OCI-LY7 (cell line): ENCODE data around the gene MAGED2. TPM values are rescaled to one million over a fixed set of nuclear protein-coding genes. Genes with fewer than 3 reads are reported as not detected.
"Not testable (repeated sequence)": the region's sequence is repeated elsewhere in the genome, so short reads cannot be mapped to it uniquely, and the experiment has no call there.

Experiments used
- BruUV-seq: library from RNA; stranded (reverse); fragments of 400-500 nt; replicated peaks from 2 replicates; lab custom pipeline; 2021; lab: Mats Ljungman, UMichigan
- CTCF ChIA-PET: fragments of 300-600 bp; sonication (Branson Sonifier 250); formaldehyde crosslinking; loops from one replicate; lab custom pipeline; 2022; ENCODE audit warnings: antibody characterized with exemption; ENCODE audit not compliant: unreplicated experiment; lab: Charles Lee
- POLR2A ChIA-PET: fragments of 300-600 bp; sonication (Branson Sonifier 250); formaldehyde crosslinking; loops from one replicate; lab custom pipeline; 2022; ENCODE audit warnings: antibody characterized with exemption; lab: Charles Lee
- DNase-seq: peaks from one replicate; pipeline ENCODE4 v3.0.0-alpha.2; 2015; ENCODE audit warnings: low spot score
- H2AFZ ChIP-seq: fragments of 200-600 bp; sonication (generic), shearing (Covaris generic); 2 replicates; pipeline ENCODE4 v1.6.1; 2014; ENCODE audit warnings: mild to moderate bottlenecking, antibody characterized with exemption, low read length, moderate library complexity
- H3K27ac ChIP-seq: fragments of 200-600 bp; sonication (generic); 2 replicates; pipeline ENCODE4 v1.5.1; 2014; ENCODE audit warnings: mixed run types, low read depth, mild to moderate bottlenecking, moderate library complexity, low read length, inconsistent platforms; ENCODE audit not compliant: poor library complexity, severe bottlenecking
- H3K36me3 ChIP-seq: fragments of 200-600 bp; sonication (generic); 2 replicates; pipeline ENCODE4 v1.6.1; 2014; ENCODE audit warnings: mild to moderate bottlenecking, antibody characterized with exemption, low read length, moderate library complexity, mixed read lengths; ENCODE audit not compliant: insufficient read depth
- H3K4me1 ChIP-seq: fragments of 200-600 bp; sonication (generic); 2 replicates; pipeline ENCODE4 v1.5.1; 2014; ENCODE audit warnings: mild to moderate bottlenecking, low read length; ENCODE audit not compliant: insufficient read depth, poor library complexity, severe bottlenecking
- H3K4me2 ChIP-seq: fragments of 200-600 bp; sonication (generic); 2 replicates; pipeline ENCODE4 v1.6.1; 2014; ENCODE audit warnings: mild to moderate bottlenecking, low read length
- H3K4me3 ChIP-seq: fragments of 200-600 bp; sonication (generic); 2 replicates; pipeline ENCODE4 v1.5.1; 2014; ENCODE audit warnings: mild to moderate bottlenecking, low read depth, low read length; ENCODE audit not compliant: poor library complexity, severe bottlenecking
- H3K79me2 ChIP-seq: fragments of 200-600 bp; sonication (generic); 2 replicates; pipeline ENCODE4 v1.6.1; 2016; ENCODE audit warnings: low read depth, mild to moderate bottlenecking, low read length, moderate library complexity, mixed read lengths; ENCODE audit not compliant: insufficient read depth
- H3K9me2 ChIP-seq: fragments of 200-600 bp; sonication (generic); 2 replicates; pipeline ENCODE4 v1.6.1; 2016; ENCODE audit warnings: mild to moderate bottlenecking, low read length, mixed read lengths; ENCODE audit not compliant: insufficient read depth
- H3K9me3 ChIP-seq: fragments of 200-600 bp; sonication (generic); 2 replicates; pipeline ENCODE4 v1.6.1; 2014; ENCODE audit warnings: mild to moderate bottlenecking, mixed run types, low read length, mixed read lengths
- H4K20me1 ChIP-seq: fragments of 200-600 bp; sonication (generic); 2 replicates; pipeline ENCODE4 v1.6.1; 2014; ENCODE audit warnings: mild to moderate bottlenecking, antibody characterized with exemption, low read length, moderate library complexity, mixed read lengths; ENCODE audit not compliant: insufficient read depth
- EZH2phosphoT487 ChIP-seq: fragments of 200-600 bp; sonication (generic); IDR thresholded peaks from 2 replicates; pipeline ENCODE4 v1.6.1; 2018; ENCODE audit warnings: low read depth, borderline replicate concordance, mild to moderate bottlenecking, mixed run types, antibody characterized with exemption, low read length, moderate library complexity, mixed read lengths
- intact Hi-C: fragments of 100-400 bp; cut with micrococcal nuclease; formaldehyde crosslinking; loops from one replicate; pipeline ENCODE4 v1.10.0; 2022; ENCODE audit not compliant: unreplicated experiment
- total RNA-seq, 2 experiments: library from RNA; depleted of rRNA in 1 of 2; stranded (reverse); fragments of >200 nt in 1 of 2; shearing (Covaris generic) in 1 of 2; gene quantifications; 2 replicates each; pipeline ENCODE4 v1.2.3, GENCODE V29; 2014 to 2022
- TF ChIP-seq, protein P1 (sequence below): fragments of 200-600 bp; sonication (generic); conservative IDR thresholded peaks from 2 replicates; pipeline ENCODE4 v1.5.1; 2014; ENCODE audit warnings: mild to moderate bottlenecking, antibody characterized with exemption, low read length, moderate library complexity, mixed read lengths

The MAGED2 gene
- total RNA-seq, 2 experiments from 2014 or later = 27.1 to 48.3 TPM

DNA sequence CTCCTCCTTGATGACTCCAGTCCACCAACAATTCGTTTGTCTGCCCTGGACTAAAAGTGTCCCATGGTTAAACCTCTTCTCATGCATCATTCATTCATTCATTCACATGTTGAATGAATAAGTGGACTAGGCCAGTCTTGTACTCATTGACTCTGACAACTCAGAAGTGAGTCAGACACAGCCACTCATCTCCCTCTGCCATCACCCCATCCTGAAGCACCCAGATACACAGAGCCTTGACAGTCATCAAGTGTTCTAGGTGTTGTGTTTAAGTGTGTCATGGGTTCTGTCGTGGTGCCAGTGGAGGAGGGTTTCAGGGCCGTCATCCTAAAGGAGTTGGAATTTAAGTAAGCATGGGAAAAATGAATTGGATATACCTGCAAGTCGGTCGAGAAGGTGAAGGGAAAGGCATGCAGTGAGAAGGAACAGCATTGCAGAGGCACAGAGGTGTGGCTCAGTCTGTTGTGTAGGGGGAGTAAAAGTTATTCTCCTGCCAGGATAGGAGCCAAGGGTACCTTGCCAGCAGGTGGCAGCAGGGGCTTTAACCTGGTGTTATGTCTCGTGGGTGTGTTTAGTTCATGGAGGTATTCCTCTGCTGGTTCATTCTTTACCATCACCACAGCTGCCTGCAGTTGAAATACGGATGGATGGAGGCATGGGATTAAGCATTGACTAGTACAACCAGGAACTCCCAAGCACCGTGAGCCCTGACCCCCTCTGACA is 18.3 kb downstream of the MAGED2 start:
- H3K4me1 ChIP-seq = no peaks in the 10 kb centered on the region
- no peaks in the 10 kb centered on the region for H3K79me2 ChIP-seq
- no peak overlapping the region for H3K27ac ChIP-seq
- ChIA-PET CTCF (no interaction called here), POLR2A (no interaction called here)
- intact Hi-C loops = no loop called here
- no peaks in the 10 kb centered on the region for H3K9me2 ChIP-seq
- H3K9me3 ChIP-seq = no peaks in the 10 kb centered on the region
- H3K36me3 ChIP-seq = no peaks in the 10 kb centered on the region
- H3K4me2 ChIP-seq = no peak overlapping the region
- no peak overlapping the region for H2AFZ ChIP-seq
- BruUV-seq = no TSS peak
- no peaks in the 10 kb centered on the region for H4K20me1 ChIP-seq
- no peak overlapping the region for H3K4me3 ChIP-seq
- peak; percentile 12 for DNase-seq
- no peak for TF ChIP-seq EZH2phosphoT487
- TF ChIP-seq, protein P1, sequence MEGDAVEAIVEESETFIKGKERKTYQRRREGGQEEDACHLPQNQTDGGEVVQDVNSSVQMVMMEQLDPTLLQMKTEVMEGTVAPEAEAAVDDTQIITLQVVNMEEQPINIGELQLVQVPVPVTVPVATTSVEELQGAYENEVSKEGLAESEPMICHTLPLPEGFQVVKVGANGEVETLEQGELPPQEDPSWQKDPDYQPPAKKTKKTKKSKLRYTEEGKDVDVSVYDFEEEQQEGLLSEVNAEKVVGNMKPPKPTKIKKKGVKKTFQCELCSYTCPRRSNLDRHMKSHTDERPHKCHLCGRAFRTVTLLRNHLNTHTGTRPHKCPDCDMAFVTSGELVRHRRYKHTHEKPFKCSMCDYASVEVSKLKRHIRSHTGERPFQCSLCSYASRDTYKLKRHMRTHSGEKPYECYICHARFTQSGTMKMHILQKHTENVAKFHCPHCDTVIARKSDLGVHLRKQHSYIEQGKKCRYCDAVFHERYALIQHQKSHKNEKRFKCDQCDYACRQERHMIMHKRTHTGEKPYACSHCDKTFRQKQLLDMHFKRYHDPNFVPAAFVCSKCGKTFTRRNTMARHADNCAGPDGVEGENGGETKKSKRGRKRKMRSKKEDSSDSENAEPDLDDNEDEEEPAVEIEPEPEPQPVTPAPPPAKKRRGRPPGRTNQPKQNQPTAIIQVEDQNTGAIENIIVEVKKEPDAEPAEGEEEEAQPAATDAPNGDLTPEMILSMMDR = peak; percentile 44; the same call in 1 of the 2 replicates

DNA sequence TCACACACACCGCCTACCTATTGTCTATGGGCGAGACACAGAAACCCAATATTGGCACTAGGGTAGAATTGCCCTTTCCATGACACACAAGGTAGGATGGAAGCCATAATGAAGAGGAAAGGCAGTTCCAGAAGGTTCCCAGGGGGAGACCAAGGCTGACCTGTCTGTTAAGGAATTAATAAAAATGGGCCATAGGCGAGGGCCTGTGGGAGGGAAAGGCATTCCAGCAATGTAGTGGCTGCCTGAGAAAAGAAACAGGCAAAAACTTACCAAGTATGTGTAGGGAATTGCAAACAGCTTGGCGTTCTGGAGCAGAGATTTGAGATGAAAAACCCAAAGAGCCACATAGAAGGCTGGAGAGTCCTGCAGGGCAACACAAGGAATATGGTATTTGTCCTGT is 19.1 kb downstream of the MAGED2 start:
- H3K9me2 ChIP-seq = no peaks in the 10 kb centered on the region
- no peak overlapping the region for H3K27ac ChIP-seq
- H3K79me2 ChIP-seq = no peaks in the 10 kb centered on the region
- DNase-seq = no peak
- no peak overlapping the region for H3K4me2 ChIP-seq
- intact Hi-C loops = no loop called here
- no peaks in the 10 kb centered on the region for H3K36me3 ChIP-seq
- H3K4me3 ChIP-seq = no peak overlapping the region
- BruUV-seq = no TSS peak
- H3K9me3 ChIP-seq = no peaks in the 10 kb centered on the region
- POLR2A ChIA-PET = no interaction called here
- CTCF ChIA-PET = no interaction called here
- no peak for TF ChIP-seq EZH2phosphoT487
- TF ChIP-seq, protein P1 = no peak
- H3K4me1 ChIP-seq = no peaks in the 10 kb centered on the region
- H2AFZ ChIP-seq = no peak overlapping the region
- no peaks in the 10 kb centered on the region for H4K20me1 ChIP-seq

DNA sequence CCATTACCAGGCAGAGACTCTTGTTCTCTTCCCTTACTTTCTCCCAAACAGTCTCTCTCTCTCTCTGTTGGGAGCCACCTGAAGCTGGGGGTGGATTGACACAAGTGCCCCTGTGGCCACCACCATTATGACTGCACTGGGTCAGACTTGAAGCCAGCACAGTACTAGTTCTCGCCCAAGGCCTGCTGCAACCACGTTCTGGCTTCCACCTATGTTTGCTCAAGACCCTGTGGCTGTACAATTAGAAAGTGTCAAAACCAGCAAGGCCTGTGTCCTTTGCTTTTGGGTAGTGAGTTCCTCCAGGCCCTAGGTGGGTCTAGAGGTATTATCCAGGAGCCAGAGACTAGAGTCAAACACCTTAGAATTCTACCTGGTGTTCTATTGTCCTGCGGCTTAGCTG is 31.0 kb downstream of the MAGED2 start:
- Histone ChIP-seq H3K4me1 (no peaks in the 10 kb centered on the region), H3K36me3 (no peaks in the 10 kb centered on the region), H3K9me3 (no peaks in the 10 kb centered on the region), H3K9me2 (no peaks in the 10 kb centered on the region), H3K27ac (no peak overlapping the region), H3K79me2 (no peaks in the 10 kb centered on the region), H3K4me3 (no peak overlapping the region), H4K20me1 (no peaks in the 10 kb centered on the region), H2AFZ (no peak overlapping the region), H3K4me2 (no peak overlapping the region)
- no peak for DNase-seq
- TF ChIP-seq, protein P1 = no peak
- TF ChIP-seq EZH2phosphoT487 = no peak
- POLR2A ChIA-PET = no interaction called here
- intact Hi-C loops = no loop called here
- CTCF ChIA-PET = no interaction called here
- BruUV-seq = no TSS peak

DNA sequence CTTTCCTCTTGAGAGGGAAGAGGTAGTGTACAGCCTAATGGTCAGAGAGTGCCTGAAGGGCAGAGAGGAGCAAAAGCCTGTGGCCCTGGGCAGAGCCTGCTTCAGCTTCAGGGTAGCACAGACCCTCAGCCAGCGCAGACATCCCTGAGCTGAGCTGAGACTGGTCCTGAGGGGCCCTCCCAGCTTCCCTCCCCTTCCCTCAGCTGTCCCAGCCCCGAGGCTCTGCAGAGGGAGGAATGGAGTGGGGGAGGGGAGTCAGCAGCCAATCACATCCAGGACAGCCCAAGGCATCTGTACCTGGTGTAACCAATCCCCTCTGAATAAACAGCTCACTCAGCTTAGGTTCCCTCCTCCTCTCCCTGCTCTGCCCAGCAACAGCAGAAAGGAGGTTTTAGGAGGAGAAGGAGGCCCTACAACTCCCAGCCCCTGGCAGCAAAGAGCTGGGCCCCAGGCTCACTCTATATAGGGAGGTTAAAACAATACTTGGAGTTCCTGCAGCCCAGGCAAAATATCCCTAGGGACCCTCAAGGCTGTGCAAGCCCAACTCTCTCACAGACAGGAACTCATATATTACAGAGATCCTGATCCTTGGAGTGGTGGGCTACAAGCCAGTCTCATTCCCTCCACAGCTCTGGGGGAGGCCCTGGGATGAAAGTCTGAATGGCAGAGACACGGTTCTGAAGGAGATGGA is 33.8 kb downstream of the MAGED2 start:
- intact Hi-C loops, H3K9me2 ChIP-seq, H3K9me3 ChIP-seq, H4K20me1 ChIP-seq, H2AFZ ChIP-seq, H3K36me3 ChIP-seq, H3K4me2 ChIP-seq, H3K4me3 ChIP-seq, CTCF ChIA-PET, POLR2A ChIA-PET, H3K79me2 ChIP-seq, BruUV-seq, DNase-seq, H3K27ac ChIP-seq, H3K4me1 ChIP-seq: not testable (repeated sequence)
